Activated T-cell treated with anti-CD3 and anti-CD28 coated beads, Interleukin-2, amount 50 U/mL, for 4 hours (primary cell): ENCODE measurements around the gene HSD11B1. TPM values are rescaled to one million over a fixed set of nuclear protein-coding genes. Genes with fewer than 3 reads are reported as not detected.
A peak's percentile ranks its signal among the peaks of the same experiment; 100 is the strongest.

Experiments used
- ATAC-seq, 2 donors: fragments of 200-7000 bp; cut with Tn5 transposase; one replicate each; pipeline ENCODE4 v1.10.0; 2021
- DNase-seq: peaks from one replicate; pipeline ENCODE4 v3.0.0-alpha.2; 2020
- H3K27me3 Mint-ChIP-seq: one replicate; pipeline ENCODE4 v1.8.0; 2021; ENCODE audit warnings: low read depth, mixed read lengths
- H3K36me3 Mint-ChIP-seq: one replicate; pipeline ENCODE4 v1.8.0; 2022; ENCODE audit warnings: mixed read lengths; ENCODE audit not compliant: insufficient read depth
- H3K4me1 Mint-ChIP-seq: one replicate; pipeline ENCODE4 v1.8.0; 2021; ENCODE audit warnings: low read depth, mixed read lengths
- H3K4me3 Mint-ChIP-seq: one replicate; pipeline ENCODE4 v1.8.0; 2021; ENCODE audit warnings: mild to moderate bottlenecking, moderate library complexity, mixed read lengths
- H3K9me3 Mint-ChIP-seq: one replicate; pipeline ENCODE4 v1.8.0; 2021; ENCODE audit warnings: mixed read lengths
- total RNA-seq, 3 donors: library from RNA; stranded (reverse); gene quantifications; one replicate each; pipeline ENCODE4 v1.2.1, GENCODE V29; 2021

Gene HSD11B1
- total RNA-seq, 3 donors from 2014 or later = 2.6 to 8.7 (median 2.7) TPM

GRCh38 chr1:209746451-209747165 is 42.0 kb downstream of the HSD11B1 start:
- Mint-ChIP-seq H3K27me3 (no peaks in the 10 kb centered on the region), H3K4me3 (no peak overlapping the region), H3K4me1 (peaks cover 56% of the 10 kb centered on the region), H3K9me3 (no peaks in the 10 kb centered on the region), H3K36me3 (no peaks in the 10 kb centered on the region)
- no peak for ATAC-seq
- no peak for DNase-seq

GRCh38 chr1:209747580-209748262 is 43.1 kb downstream of the HSD11B1 start:
- peak; percentile 59 to 70 for ATAC-seq
- Mint-ChIP-seq H3K9me3 (no peaks in the 10 kb centered on the region), H3K36me3 (no peaks in the 10 kb centered on the region), H3K4me1 (peaks cover 60% of the 10 kb centered on the region), H3K4me3 (peak overlapping the region; percentile 83), H3K27me3 (no peaks in the 10 kb centered on the region)
- DNase-seq = peak; percentile 79

GRCh38 chr1:209748620-209749019 is 44.0 kb downstream of the HSD11B1 start:
- Mint-ChIP-seq H3K36me3 (no peaks in the 10 kb centered on the region), H3K9me3 (no peaks in the 10 kb centered on the region), H3K4me1 (peaks cover 63% of the 10 kb centered on the region), H3K27me3 (no peaks in the 10 kb centered on the region), H3K4me3 (no peak overlapping the region)
- ATAC-seq = no peak
- DNase-seq = no peak

- H3K4me3 Mint-ChIP-seq = peak overlapping the region; percentile 2
- no peaks in the 10 kb centered on the region for H3K9me3 Mint-ChIP-seq
- DNase-seq (no peak), ATAC-seq (peak; percentile 6 to 8)
- H3K36me3 Mint-ChIP-seq = no peaks in the 10 kb centered on the region
- no peaks in the 10 kb centered on the region for H3K27me3 Mint-ChIP-seq
- H3K4me1 Mint-ChIP-seq = peaks cover 68% of the 10 kb centered on the region
These were observed 44.6 kb downstream of the HSD11B1 start for GRCh38 chr1:209749205-209749604.

- Mint-ChIP-seq H3K27me3 (no peaks in the 10 kb centered on the region), H3K9me3 (no peaks in the 10 kb centered on the region), H3K36me3 (no peaks in the 10 kb centered on the region), H3K4me1 (peaks cover 70% of the 10 kb centered on the region), H3K4me3 (peak overlapping the region; percentile 2)
- ATAC-seq (no peak), DNase-seq (no peak)
These were observed 45.2 kb downstream of the HSD11B1 start for GRCh38 chr1:209749670-209750323.

- ATAC-seq (peak; percentile 57 to 60), DNase-seq (no peak)
- no peaks in the 10 kb centered on the region for H3K36me3 Mint-ChIP-seq
- H3K4me1 Mint-ChIP-seq = peaks cover 85% of the 10 kb centered on the region
- H3K9me3 Mint-ChIP-seq = no peaks in the 10 kb centered on the region
- peak overlapping the region; percentile 65 for H3K4me3 Mint-ChIP-seq
- H3K27me3 Mint-ChIP-seq = no peaks in the 10 kb centered on the region
These were observed 47.1 kb downstream of the HSD11B1 start for GRCh38 chr1:209751627-209752231.

GRCh38 chr1:209752890-209753289 is 48.2 kb downstream of the HSD11B1 start:
- Mint-ChIP-seq H3K9me3 (no peaks in the 10 kb centered on the region), H3K4me3 (no peak overlapping the region), H3K36me3 (no peaks in the 10 kb centered on the region), H3K27me3 (no peaks in the 10 kb centered on the region), H3K4me1 (peaks cover 81% of the 10 kb centered on the region)
- no peak for DNase-seq
- no peak for ATAC-seq

GRCh38 chr1:209755256-209755655 is 50.6 kb downstream of the HSD11B1 start:
- no peak for DNase-seq
- no peaks in the 10 kb centered on the region for H3K9me3 Mint-ChIP-seq
- no peak for ATAC-seq
- H3K36me3 Mint-ChIP-seq = peaks cover 18% of the 10 kb centered on the region
- peak overlapping the region; percentile 96 for H3K4me3 Mint-ChIP-seq
- no peaks in the 10 kb centered on the region for H3K27me3 Mint-ChIP-seq
- peaks cover 88% of the 10 kb centered on the region for H3K4me1 Mint-ChIP-seq

- Mint-ChIP-seq H3K27me3 (no peaks in the 10 kb centered on the region), H3K4me3 (peak within 1 kb of the TSS; percentile 96), H3K9me3 (no peaks in the 10 kb centered on the region), H3K4me1 (peaks cover 88% of the 10 kb centered on the region), H3K36me3 (peaks cover 24% of the 10 kb centered on the region)
- DNase-seq (peak; percentile 60), ATAC-seq (peak; percentile 72 to 79)
These were observed 51.4 kb downstream of the HSD11B1 start, which contains the start of gene TRAF3IP3 for GRCh38 chr1:209755926-209756614. TRAF3IP3 (plus strand) TSS chr1:209756053; CDS start chr1:209760040, 3,987 bp downstream.

- DNase-seq (peak; percentile 14), ATAC-seq (peak; percentile 31 to 36)
- H3K27me3 Mint-ChIP-seq = no peaks in the 10 kb centered on the region
- H3K9me3 Mint-ChIP-seq = no peaks in the 10 kb centered on the region
- H3K4me3 Mint-ChIP-seq = peak overlapping the region; percentile 96
- H3K4me1 Mint-ChIP-seq = peaks cover 88% of the 10 kb centered on the region
- H3K36me3 Mint-ChIP-seq = peaks cover 30% of the 10 kb centered on the region
These were observed 52.2 kb downstream of the HSD11B1 start for GRCh38 chr1:209756615-209757445.

GRCh38 chr1:209758400-209758799 is 53.8 kb downstream of the HSD11B1 start:
- no peaks in the 10 kb centered on the region for H3K27me3 Mint-ChIP-seq
- no peaks in the 10 kb centered on the region for H3K9me3 Mint-ChIP-seq
- DNase-seq (no peak), ATAC-seq (no peak)
- peaks cover 89% of the 10 kb centered on the region for H3K4me1 Mint-ChIP-seq
- peaks cover 40% of the 10 kb centered on the region for H3K36me3 Mint-ChIP-seq
- peak overlapping the region; percentile 96 for H3K4me3 Mint-ChIP-seq

- Mint-ChIP-seq H3K4me1 (peaks cover 89% of the 10 kb centered on the region), H3K4me3 (peak overlapping the region; percentile 43), H3K27me3 (no peaks in the 10 kb centered on the region), H3K9me3 (no peaks in the 10 kb centered on the region), H3K36me3 (peaks cover 49% of the 10 kb centered on the region)
- DNase-seq = no peak
- ATAC-seq = no peak
These were observed 55.2 kb downstream of the HSD11B1 start for GRCh38 chr1:209759829-209760359.
